ENCODE data around the gene TMEM253. TPM values are rescaled to one million over a fixed set of nuclear protein-coding genes. Genes with fewer than 3 reads are reported as not detected.

The TMEM253 gene
- total RNA-seq, 2 donors from 2014 or later: not detected

- intact Hi-C loops (cut with DNase I): loop anchor here in 1 of 2 donors (2.0 kb wide), 1 partner anchor 14 kb away; no protein-coding TSS in a partner anchor
- DNase-seq (ENCODE audit: low spot score): no peak
Observed at GRCh38 chr14:21086908-21087293, 14.0 kb upstream of the TMEM253 start.

DNA sequence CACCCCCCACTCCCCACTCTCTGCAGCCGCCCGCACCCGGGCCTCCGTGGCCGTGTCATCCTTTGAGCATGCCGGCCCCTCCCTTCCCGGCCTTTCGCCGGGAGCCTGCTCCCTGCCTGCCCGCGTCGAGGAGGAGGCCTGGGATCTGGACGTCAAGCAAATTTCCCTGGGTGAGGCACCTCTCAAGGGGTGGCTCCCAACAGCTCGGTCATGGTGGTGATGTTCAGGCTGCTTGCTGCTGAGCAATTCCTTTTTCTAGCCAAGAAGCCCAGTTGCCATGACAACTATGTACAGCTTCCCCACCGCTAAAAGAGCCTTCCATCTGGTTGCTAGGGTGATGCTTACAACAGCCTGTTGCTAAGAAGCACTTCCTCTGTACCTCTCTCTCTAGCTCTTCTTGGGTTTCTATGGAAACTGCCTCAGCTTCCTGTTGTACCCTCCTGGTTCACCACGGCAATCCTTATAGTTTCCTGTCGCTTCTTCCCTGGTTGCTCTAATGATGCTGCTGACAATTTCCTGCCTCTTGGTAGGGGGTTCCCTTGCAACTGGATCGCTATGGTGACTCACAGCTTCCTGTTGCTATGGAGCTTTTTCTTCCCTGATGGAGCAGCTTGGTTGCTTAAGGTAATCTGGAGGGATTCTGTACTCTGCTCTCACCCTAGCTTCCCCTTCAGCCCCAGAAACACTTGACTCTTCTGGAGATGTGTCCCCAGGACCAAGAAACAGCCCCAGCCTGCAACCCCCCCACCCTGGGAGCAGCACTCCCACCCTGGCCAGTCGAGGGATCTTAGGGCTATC is 13.4 kb upstream of the TMEM253 start:
- intact Hi-C loops (cut with DNase I): loop anchor here in 1 of 2 donors (2.0 kb wide), 1 partner anchor 15 kb away; no protein-coding TSS in a partner anchor
- DNase-seq (ENCODE audit: low spot score): peak; percentile 88

DNA sequence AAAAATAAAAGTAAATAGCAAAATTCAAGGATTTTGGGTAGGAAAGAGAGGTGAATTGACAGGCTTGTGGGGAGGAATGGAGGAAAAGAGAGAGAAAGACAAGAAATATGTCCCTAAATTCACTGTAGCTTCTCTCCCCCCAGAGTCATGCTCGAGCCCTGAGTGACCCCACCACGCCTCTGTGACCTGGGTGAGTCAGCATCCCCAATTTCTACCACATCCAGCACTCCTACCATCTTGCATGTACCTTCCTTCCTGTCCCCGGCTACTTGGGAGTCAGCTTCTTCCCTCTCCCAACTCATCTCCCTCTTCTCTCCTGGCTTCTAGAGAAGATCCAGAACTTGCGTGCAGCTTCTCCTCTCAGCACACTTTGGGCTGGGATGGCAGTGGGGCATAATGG is 12.2 kb upstream of the TMEM253 start:
- intact Hi-C loops (cut with DNase I): no loop called here
- no peak for DNase-seq (ENCODE audit: low spot score)

DNA sequence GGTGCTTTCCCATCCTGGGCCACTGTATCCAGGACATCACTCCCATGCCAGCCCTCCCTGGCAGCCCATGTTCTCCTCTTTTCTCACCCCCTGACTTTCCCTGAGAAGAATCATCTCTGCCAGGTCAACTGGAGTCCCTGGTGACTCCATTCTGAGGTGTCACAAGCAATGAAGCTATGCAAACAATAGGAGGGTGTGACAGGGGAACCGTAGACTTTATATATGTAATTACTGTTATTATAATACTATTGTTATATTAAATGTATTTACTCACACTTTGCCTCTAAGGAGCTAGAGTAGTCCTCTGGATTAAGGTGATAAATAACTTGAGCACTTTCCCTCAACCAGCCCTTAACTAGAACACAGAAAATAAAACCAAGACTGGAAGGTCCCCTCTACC is 11.6 kb upstream of the TMEM253 start:
- intact Hi-C loops (cut with DNase I): no loop called here
- DNase-seq (ENCODE audit: low spot score): no peak

- intact Hi-C loops (cut with DNase I): loop anchor here (2.0 to 5.0 kb wide), 2 partner anchors 68 to 73 kb away; no protein-coding TSS in a partner anchor
- DNase-seq (ENCODE audit: low spot score): no peak
Observed at GRCh38 chr14:21089877-21090193, 11.0 kb upstream of the TMEM253 start.

- no peak for DNase-seq (ENCODE audit: low spot score)
- intact Hi-C loops (cut with DNase I): loop anchor here (2.0 to 5.0 kb wide), 2 partner anchors 68 to 74 kb away; no protein-coding TSS in a partner anchor
Observed at GRCh38 chr14:21090194-21090939, 10.5 kb upstream of the TMEM253 start.

GRCh38 chr14:21090940-21091663 is 9.8 kb upstream of the TMEM253 start:
- DNase-seq (ENCODE audit: low spot score): no peak
- intact Hi-C loops (cut with DNase I): loop anchor here (2.0 to 5.0 kb wide), 2 partner anchors 69 to 74 kb away; no protein-coding TSS in a partner anchor

- DNase-seq (ENCODE audit: low spot score): no peak
- intact Hi-C loops (cut with DNase I): loop anchor here (2.0 to 5.0 kb wide), 2 partner anchors 70 to 75 kb away; no protein-coding TSS in a partner anchor
Observed at GRCh38 chr14:21091821-21092272, 9.0 kb upstream of the TMEM253 start.

DNA sequence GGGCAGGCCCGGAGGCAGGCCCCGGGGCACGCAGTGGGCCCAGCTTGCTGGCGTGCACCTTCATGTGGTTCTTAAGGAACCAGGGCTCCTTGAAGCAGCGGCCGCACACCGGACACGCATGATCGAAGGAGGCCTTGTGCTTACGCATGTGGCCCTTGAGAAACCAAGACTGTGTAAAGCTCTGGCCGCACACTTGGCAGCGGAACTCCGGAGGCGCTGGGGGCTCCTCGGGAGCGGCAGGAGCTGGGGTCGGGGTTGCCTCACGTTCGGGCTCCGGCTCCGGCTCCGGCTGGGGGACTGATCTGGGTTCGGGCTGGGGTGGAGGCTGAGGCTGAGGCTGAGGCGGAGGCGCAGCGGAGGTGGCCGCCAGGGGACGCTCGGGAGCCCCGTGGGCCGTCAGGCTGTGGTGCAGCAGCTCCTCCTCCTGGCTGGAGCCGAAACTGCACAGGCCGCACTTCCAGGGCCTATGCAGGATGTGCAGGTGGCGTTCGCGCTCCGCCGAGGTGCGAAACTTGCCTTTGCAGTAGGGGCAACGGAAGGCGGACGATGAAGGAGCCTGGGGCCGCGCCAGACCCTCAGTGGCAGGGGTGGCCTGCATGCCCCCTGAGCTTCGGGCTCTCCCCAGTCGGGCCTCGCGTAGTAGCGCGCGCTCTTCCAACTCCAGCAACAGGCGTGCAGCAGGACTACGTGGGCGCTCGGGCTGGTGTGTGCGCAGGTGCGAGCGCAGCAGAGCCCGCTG is 8.4 kb upstream of the TMEM253 start:
- peak; percentile 97 for DNase-seq (ENCODE audit: low spot score)
- intact Hi-C loops (cut with DNase I): loop anchor here in 1 of 2 donors (5.0 kb wide), 1 partner anchor 70 kb away; no protein-coding TSS in a partner anchor

DNA sequence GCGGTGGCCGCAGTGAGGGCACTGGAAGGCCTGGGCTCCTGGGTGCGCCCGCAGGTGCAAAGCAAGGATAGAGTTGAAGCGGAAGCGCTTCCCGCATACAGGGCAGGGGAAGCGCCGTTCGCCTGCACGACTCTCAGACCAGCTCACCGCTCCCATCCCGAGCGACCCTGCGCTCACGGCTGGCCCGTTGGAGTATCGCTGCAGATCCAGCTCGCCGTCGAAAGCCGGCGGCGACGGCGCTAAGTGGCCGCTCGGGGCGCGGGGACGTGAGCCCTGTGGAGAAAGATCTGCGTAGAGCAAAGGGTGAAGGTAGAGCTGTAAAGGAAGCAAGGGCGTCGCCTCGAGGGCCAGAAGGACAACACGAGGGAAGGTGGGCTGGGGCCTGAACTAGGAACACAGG is 7.8 kb upstream of the TMEM253 start:
- intact Hi-C loops (cut with DNase I): loop anchor here in 1 of 2 donors (5.0 kb wide), 1 partner anchor 71 kb away; no protein-coding TSS in a partner anchor
- DNase-seq (ENCODE audit: low spot score): no peak

DNA sequence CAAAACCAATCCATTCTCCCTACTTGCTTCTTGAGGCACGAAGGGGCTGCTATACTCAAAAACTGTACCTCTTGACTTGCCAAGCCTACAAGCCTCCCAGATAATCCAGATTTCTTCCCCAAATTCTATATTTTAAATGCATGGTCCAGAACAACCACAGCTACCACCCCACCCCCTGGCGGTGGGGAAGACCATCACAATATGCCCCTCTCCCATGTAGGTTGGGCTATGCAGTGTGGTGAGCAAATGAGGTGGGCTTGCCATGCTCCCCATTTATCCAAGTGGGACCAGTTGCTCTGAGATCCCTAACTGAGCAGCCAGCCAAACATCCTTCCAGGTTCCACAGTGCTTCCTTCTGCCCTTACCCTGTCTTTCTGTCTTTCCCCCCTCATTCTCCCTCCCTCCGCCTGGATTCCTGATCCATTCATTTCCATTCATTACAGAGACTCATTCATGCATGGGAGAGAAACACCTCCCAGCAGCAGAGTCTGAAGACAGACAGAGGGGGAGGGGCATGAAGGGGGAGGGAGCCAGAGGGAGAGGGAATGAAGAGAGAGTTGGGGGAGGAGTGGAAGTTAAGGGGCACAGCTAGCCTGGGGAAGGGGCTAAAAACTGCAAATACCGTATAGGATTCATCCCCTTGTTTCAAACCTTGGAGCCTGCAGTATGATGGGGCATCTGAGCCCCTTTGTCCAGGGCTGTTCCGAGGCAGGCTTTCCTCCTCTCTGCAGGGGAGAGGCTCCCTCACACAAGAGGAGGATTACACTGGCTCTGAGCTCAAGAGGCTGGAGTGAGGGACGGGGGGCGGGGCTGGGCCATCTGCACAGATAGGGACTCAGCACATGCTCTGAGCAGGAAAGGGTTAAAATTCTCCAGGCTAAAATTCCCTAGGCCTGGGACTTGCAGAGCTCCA is 6.8 kb upstream of the TMEM253 start:
- intact Hi-C loops (cut with DNase I): loop anchor here in 1 of 2 donors (5.0 kb wide), 1 partner anchor 72 kb away; no protein-coding TSS in a partner anchor
- no peak for DNase-seq (ENCODE audit: low spot score)

DNA sequence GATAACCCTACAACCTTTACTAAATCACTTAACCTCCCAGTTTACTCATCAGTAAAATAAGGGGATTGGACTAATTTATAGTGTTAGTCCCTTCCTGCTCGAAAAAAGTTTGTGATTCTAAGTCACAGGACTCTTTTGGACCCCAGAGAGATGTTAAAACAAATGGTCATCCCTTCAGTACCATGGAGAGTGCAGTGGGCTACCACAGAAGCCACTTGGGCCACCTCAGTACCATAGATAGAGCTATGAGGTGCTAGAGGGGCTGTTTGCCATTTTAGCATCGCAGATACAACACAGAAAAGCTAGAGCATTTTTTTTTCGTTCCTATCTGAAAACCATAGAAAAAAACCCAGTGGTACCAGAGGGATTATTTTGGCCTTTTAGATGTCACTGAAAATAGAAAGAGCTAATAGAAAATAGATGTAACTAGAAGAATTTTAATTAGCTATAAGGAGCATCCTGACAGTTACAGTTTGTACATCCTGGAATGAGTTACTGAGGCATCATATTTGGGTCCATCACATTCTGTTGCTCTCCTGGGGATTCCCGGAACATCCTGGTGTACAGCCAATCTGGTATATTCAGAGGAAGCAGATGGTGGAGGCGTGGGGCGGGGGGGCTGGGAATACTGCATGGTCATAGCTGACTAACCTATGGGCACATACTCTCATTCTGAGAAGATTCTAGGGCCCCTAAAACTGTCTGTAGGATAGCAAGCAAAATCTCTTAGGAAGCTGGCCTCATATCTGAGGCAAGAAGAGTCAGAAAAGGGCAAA is 5.2 kb upstream of the TMEM253 start:
- DNase-seq (ENCODE audit: low spot score): no peak
- intact Hi-C loops (cut with DNase I): no loop called here

DNA sequence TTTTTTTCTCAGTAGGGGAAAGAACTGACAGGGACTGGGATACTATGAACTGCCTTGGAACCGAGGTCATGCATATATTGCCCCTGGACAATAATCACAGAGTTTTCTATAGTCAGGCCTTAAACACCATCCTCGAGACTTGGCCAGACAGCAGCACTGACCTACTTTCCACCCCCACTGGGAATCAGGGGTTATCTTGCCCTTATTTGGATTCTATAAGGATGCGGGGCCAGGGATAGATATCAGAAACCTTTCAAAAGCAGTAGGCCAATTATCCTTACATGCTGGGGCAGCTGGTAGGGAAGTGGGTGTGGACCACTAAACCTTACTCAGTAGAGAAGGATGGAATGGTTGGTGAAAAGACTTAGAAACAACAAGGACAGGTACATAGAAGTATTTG is 4.4 kb upstream of the TMEM253 start:
- intact Hi-C loops (cut with DNase I): no loop called here
- no peak for DNase-seq (ENCODE audit: low spot score)

- intact Hi-C loops (cut with DNase I): no loop called here
- no peak for DNase-seq (ENCODE audit: low spot score)
Observed at GRCh38 chr14:21096978-21097635, 3.8 kb upstream of the TMEM253 start.

GRCh38 chr14:21097636-21098075 is 3.2 kb upstream of the TMEM253 start:
- DNase-seq (ENCODE audit: low spot score): no peak
- intact Hi-C loops (cut with DNase I): no loop called here

GRCh38 chr14:21098076-21098891 is 2.6 kb upstream of the TMEM253 start, which contains the start of gene ZNF219:
Gene ZNF219 (minus strand): TSS chr14:21098655. CDS start chr14:21093591, 5,064 bp downstream.
- intact Hi-C loops (cut with DNase I): no loop called here
- DNase-seq (ENCODE audit: low spot score): no peak
